NCI-H1930 (cell line): Measurements from ENCODE around the gene DCDC2.
A peak's percentile ranks its signal among the peaks of the same experiment; 100 is the strongest.
"Not testable (repeated sequence)": the region's sequence is repeated elsewhere in the genome, so short reads cannot be mapped to it uniquely, and the experiment has no call there.

Experiments
- DNase-seq, 2 experiments: peaks; one replicate each; lab custom pipeline; 2025; lab: John Stamatoyannopoulos, UW

DCDC2 gene

DNA sequence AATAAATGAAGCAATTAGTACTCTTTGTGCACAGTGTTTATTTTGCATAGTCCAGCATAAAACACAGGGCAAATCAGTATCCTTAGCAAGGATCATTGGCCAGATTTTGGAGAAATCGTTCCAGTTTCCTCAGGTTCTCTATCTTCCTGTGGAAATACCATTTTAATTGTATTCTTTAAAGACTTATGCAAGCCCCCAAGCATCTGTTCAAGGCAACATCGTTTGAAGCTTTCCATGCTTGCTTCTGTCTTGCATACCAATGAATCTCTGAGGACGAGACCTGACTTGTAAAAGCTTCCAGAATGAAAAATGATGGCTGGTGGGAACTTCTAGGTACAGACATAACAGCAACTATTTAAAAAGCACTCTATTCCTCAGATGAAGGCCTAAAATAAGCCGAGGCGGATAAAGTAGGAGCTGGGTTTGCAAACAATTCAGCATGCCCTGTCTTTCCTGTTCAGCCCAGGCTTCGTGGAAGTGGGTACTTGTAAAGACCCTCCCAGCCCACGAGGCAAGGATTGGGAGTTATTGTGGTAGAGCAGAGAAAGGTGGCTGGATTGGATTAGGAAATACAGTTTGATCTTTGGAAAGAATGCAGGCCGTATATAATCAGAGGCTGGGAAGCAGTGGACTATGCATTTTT lies 210.2 kb downstream of the DCDC2 start:
- DNase-seq = no peak

DNA sequence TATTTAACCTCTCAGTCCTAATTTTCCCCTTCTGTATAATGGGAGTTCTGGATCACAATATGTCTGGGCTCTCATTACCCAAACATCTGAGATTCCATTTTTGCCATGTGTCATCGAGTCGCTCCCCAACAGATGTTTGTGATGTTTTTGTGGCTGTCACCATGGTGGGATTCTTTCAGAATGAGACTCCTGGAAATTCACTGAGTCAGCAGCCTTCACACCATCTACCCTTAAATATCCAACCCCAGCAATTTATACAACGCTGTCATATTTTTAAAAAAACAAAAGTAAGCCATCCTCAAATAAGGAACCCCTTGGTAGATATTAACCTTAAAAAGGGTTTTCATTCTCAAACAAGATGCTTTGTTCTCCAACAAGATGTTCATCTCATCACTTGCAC lies 211.0 kb downstream of the DCDC2 start:
- no peak for DNase-seq

- DNase-seq = no peak
Observed at GRCh38 chr6:24145690-24146131, 212.1 kb downstream of the DCDC2 start.

DNA sequence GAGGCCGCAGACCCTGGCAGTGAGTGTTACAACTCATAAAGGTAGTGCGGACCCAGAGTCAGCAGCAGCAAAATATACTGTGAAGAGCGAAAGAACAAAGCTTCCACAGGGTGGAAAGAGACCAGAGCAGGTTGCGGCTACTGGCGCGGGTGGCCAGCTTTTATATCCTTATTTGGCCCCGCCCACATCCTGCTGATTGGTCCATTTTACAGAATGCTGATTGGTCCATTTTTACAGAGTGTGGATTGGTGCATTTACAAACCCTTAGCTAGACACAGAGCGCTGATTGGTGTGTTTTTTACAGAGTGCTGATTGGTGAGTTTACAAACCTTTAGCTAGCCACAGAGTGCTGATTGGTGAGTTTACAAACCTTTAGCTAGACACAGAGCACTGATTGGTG lies 215.1 kb downstream of the DCDC2 start:
- not testable (repeated sequence) for DNase-seq

DNA sequence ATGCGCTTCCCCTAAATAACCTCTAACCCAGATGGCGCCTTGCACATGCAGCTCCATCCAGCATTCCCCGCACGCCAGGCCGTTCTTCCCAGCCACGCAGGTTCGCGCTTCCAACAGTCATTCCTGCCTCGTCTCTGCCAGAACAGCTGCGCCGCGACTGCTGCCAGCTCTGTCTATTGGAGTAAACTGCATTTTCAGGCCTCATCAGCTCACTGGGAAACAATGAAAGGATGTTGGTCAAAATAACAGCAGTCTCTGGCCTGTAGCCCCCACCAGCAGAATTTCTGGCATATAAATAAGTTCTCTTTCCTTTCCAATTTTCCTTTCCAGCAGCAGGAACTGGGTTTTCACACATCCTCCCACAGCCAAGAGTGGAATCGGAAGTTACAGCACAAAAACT lies 217.3 kb downstream of the DCDC2 start:
- DNase-seq = no peak

GRCh38 chr6:24139639-24140038 lies 218.2 kb downstream of the DCDC2 start:
- no peak for DNase-seq

DNA sequence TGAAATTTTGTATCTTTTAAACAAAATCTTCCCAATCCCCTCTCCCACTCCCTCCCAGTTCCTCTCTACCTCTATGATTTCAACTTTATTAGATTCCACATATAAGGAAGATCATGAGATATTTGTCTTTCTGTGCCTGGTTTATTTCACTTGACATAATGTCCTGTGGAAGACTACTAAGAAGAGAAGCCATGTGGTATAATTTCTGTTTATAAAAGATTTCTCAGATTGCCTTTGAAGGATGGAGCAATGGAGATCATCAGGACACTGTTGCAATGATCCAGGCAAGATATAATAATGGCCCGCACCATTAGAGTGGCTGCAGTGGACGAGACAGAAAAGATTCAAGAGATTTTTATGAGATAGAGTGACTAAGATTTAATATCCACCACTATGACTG lies 218.8 kb downstream of the DCDC2 start:
- no peak for DNase-seq

GRCh38 chr6:24131751-24132150 lies 226.1 kb downstream of the DCDC2 start:
- DNase-seq = no peak

DNA sequence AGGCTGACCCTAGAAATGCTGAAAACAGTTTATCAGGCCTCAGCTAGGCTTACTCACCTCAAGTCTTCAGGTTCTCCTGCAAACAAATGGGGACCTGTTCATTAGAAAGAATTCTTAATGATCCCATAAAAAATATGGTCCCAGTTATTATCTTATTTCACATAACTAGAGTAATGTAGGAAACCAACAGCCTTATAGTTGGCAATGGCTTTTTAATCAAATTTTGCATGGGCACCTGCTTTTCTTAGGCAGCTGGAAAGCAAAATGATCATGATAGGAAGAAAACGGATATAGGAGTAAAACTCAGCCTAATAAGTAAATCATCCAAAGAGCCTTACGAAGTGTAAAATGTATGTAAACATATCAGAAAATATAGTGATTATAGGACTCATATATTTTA lies 230.5 kb downstream of the DCDC2 start:
- DNase-seq = no peak

- DNase-seq = no peak
Observed at GRCh38 chr6:24126586-24127192, 231.2 kb downstream of the DCDC2 start.

GRCh38 chr6:24125980-24126379 lies 231.9 kb downstream of the DCDC2 start, which contains the start of gene NRSN1:
Gene NRSN1 (plus strand): TSS chr6:24126215. CDS start chr6:24134328, 8,113 bp downstream.
- peak; percentile 16 to 51 for DNase-seq

GRCh38 chr6:24122139-24122538 lies 235.7 kb downstream of the DCDC2 start:
- DNase-seq = no peak
